HFF-Myc (cell line): Measurements from ENCODE around the gene TRAF7.

Experiments used
- DNase-seq: peaks from one replicate; pipeline ENCODE4 v3.0.0-alpha.2; 2011; ENCODE audit warnings: low read depth; ENCODE audit errors: extremely low read depth
- H3K4me3 ChIP-seq: replicated peaks from 2 replicates; pipeline ENCODE4 v1.5.1; 2011; ENCODE audit warnings: low read depth, mild to moderate bottlenecking, control low read depth, low read length
- CTCF ChIP-seq: IDR thresholded peaks from 2 replicates; pipeline ENCODE4 v1.5.1; 2012; ENCODE audit warnings: mild to moderate bottlenecking, low read depth, low read length, control low read depth; ENCODE audit errors: missing control alignments

Gene TRAF7

GRCh38 chr16:2208772-2209171, 53.2 kb downstream of the TRAF7 start:
- no peak for TF ChIP-seq CTCF
- DNase-seq, result no peak
- H3K4me3 ChIP-seq, result no peak overlapping the region

GRCh38 chr16:2209258-2210008, 53.9 kb downstream of the TRAF7 start:
- H3K4me3 ChIP-seq, result no peak overlapping the region
- no peak for DNase-seq
- TF ChIP-seq CTCF, result no peak

- no peak overlapping the region for H3K4me3 ChIP-seq
- DNase-seq, result no peak
- TF ChIP-seq CTCF, result no peak
Measured at GRCh38 chr16:2210009-2210332, 54.4 kb downstream of the TRAF7 start.

GRCh38 chr16:2210386-2211365, 55.1 kb downstream of the TRAF7 start, which contains the start of gene BRICD5:
BRICD5 (minus strand) TSS chr16:2210863; CDS start chr16:2210833, 30 bp downstream.
- H3K4me3 ChIP-seq, result no peak within 1 kb of the TSS
- TF ChIP-seq CTCF, result no peak
- DNase-seq, result no peak

GRCh38 chr16:2211923-2212347, 56.4 kb downstream of the TRAF7 start:
- no peak for TF ChIP-seq CTCF
- peak overlapping the region; percentile 68; the same call in 1 of the 2 replicates for H3K4me3 ChIP-seq
- DNase-seq, result no peak

- DNase-seq, result no peak
- TF ChIP-seq CTCF, result no peak
- H3K4me3 ChIP-seq, result peak overlapping the region; percentile 68
Measured at GRCh38 chr16:2212362-2213324, 57.1 kb downstream of the TRAF7 start.
